ENCODE data around the gene CASP9. TPM values are rescaled to one million over a fixed set of nuclear protein-coding genes. Genes with fewer than 3 reads are reported as not detected.
"Not testable (repeated sequence)": the region's sequence is repeated elsewhere in the genome, so short reads cannot be mapped to it uniquely, and the experiment has no call there.

CASP9 gene
- total RNA-seq, 1 donor from 2014 or later, result 8.5 TPM

- no peaks in the 10 kb centered on the region for H3K4me1 Mint-ChIP-seq (ENCODE audit: low read depth, unreplicated experiment)
- H3K9me3 ChIP-seq (ENCODE audit: insufficient read depth, low read depth, low read length), result no peaks in the 10 kb centered on the region
- H3K36me3 Mint-ChIP-seq (ENCODE audit: low read depth, unreplicated experiment), result no peaks in the 10 kb centered on the region
- H3K9ac ChIP-seq (ENCODE audit: low read length), result no peak within 1 kb of the TSS
- no peaks in the 10 kb centered on the region for H4K20me1 ChIP-seq (ENCODE audit: insufficient read depth, low read length)
- no peaks in the 10 kb centered on the region for H3K79me2 ChIP-seq (ENCODE audit: insufficient read depth, low read length)
- no peak within 1 kb of the TSS for H3K4me2 ChIP-seq (ENCODE audit: low read length)
- H3K27ac ChIP-seq (ENCODE audit: low read depth, low read length), result no peak within 1 kb of the TSS
- no peak within 1 kb of the TSS for H3K4me3 ChIP-seq (ENCODE audit: insufficient read depth, low read depth, low read length)
- TF ChIP-seq EZH2 (IDR thresholded peaks at IDR 0.05; ENCODE audit: insufficient read depth, low read length), result no peak
- TF ChIP-seq, protein P1, sequence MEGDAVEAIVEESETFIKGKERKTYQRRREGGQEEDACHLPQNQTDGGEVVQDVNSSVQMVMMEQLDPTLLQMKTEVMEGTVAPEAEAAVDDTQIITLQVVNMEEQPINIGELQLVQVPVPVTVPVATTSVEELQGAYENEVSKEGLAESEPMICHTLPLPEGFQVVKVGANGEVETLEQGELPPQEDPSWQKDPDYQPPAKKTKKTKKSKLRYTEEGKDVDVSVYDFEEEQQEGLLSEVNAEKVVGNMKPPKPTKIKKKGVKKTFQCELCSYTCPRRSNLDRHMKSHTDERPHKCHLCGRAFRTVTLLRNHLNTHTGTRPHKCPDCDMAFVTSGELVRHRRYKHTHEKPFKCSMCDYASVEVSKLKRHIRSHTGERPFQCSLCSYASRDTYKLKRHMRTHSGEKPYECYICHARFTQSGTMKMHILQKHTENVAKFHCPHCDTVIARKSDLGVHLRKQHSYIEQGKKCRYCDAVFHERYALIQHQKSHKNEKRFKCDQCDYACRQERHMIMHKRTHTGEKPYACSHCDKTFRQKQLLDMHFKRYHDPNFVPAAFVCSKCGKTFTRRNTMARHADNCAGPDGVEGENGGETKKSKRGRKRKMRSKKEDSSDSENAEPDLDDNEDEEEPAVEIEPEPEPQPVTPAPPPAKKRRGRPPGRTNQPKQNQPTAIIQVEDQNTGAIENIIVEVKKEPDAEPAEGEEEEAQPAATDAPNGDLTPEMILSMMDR (IDR thresholded peaks at IDR 0.05; ENCODE audit: insufficient read depth, low read depth, low read length), result no peak
- no peak within 1 kb of the TSS for H2AFZ ChIP-seq (ENCODE audit: low read depth, low read length)
- peaks cover 9% of the 10 kb centered on the region for H3K27me3 Mint-ChIP-seq (ENCODE audit: low read depth, unreplicated experiment)
- H3K9me3 Mint-ChIP-seq (ENCODE audit: unreplicated experiment), result no peaks in the 10 kb centered on the region
- no peaks in the 10 kb centered on the region for H3K4me1 ChIP-seq (ENCODE audit: insufficient read depth, low read length)
- no peaks in the 10 kb centered on the region for H3K27me3 ChIP-seq (ENCODE audit: insufficient read depth, low read length)
- no peak within 1 kb of the TSS for H3K4me3 Mint-ChIP-seq (ENCODE audit: unreplicated experiment)
- H3K36me3 ChIP-seq (ENCODE audit: insufficient read depth, low read length), result no peaks in the 10 kb centered on the region
- no peak within 1 kb of the TSS for H3K27ac Mint-ChIP-seq (ENCODE audit: unreplicated experiment)
- FAIRE-seq, result no peak
- no peak for DNase-seq (ENCODE audit: low read depth)
Measured at GRCh38 chr1:15475752-15476314, 48.2 kb downstream of the CASP9 start, which contains the start of gene CELA2B. Gene CELA2B (plus strand): TSS chr1:15476104. CDS start chr1:15476126, 22 bp downstream.

DNA sequence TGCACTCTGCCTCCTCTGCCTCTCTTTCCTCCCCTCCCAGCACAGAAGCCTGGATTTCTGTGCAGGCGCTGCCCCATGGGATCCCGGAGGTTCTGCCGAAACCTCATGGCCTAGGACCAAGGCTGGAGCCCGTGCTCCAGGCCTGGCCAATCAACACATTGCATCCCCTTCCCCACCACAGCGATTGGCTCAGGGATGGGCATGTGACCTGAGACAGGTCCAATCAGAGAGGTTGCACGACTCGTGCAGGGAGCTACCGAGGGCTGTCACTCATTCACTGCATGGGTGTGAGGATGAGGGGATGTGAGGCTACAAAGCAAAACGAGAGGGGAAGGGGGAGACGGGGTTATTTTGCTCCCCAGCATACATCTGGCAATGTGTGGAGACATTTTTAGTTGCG lies 51.4 kb downstream of the CASP9 start:
- H3K9me3 Mint-ChIP-seq (ENCODE audit: unreplicated experiment), result no peaks in the 10 kb centered on the region
- FAIRE-seq (no peak), DNase-seq (ENCODE audit: low read depth) (no peak)
- Histone ChIP-seq H3K79me2 (ENCODE audit: insufficient read depth, low read length) (no peaks in the 10 kb centered on the region), H4K20me1 (ENCODE audit: insufficient read depth, low read length) (no peaks in the 10 kb centered on the region), H3K27me3 (ENCODE audit: insufficient read depth, low read length) (no peaks in the 10 kb centered on the region), H3K9me3 (ENCODE audit: insufficient read depth, low read depth, low read length) (no peaks in the 10 kb centered on the region), H3K4me3 (ENCODE audit: insufficient read depth, low read depth, low read length) (no peak overlapping the region), H3K4me2 (ENCODE audit: low read length) (no peak overlapping the region), H2AFZ (ENCODE audit: low read depth, low read length) (no peak overlapping the region), H3K36me3 (ENCODE audit: insufficient read depth, low read length) (no peaks in the 10 kb centered on the region), H3K9ac (ENCODE audit: low read length) (no peak overlapping the region), H3K27ac (ENCODE audit: low read depth, low read length) (no peak overlapping the region), H3K4me1 (ENCODE audit: insufficient read depth, low read length) (no peaks in the 10 kb centered on the region)
- no peak overlapping the region for H3K4me3 Mint-ChIP-seq (ENCODE audit: unreplicated experiment)
- H3K4me1 Mint-ChIP-seq (ENCODE audit: low read depth, unreplicated experiment), result no peaks in the 10 kb centered on the region
- TF ChIP-seq, protein P1 (IDR thresholded peaks at IDR 0.05; ENCODE audit: insufficient read depth, low read depth, low read length), result no peak
- no peak for TF ChIP-seq EZH2 (IDR thresholded peaks at IDR 0.05; ENCODE audit: insufficient read depth, low read length)
- H3K27me3 Mint-ChIP-seq (ENCODE audit: low read depth, unreplicated experiment), result peaks cover 17% of the 10 kb centered on the region
- H3K36me3 Mint-ChIP-seq (ENCODE audit: low read depth, unreplicated experiment), result no peaks in the 10 kb centered on the region
- H3K27ac Mint-ChIP-seq (ENCODE audit: unreplicated experiment), result no peak overlapping the region

DNA sequence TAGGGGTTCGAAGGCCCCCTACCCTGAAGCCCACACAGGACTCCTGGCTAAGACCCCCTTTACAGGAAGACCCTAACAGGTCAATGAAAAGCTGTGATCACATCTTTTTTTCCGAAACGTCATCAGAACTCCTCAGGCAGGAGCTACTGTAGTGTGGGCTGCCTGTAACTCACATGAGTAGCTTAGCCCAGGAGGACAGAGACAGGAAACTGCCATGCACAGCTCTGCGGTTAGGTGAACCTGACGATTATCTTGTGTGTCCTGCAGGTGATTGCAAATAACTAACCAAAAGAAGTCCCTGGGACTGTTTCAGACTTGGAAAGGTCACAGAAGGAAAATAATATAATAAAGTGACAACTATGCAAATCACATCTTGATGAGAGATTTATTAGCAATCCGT lies 52.3 kb downstream of the CASP9 start:
- FAIRE-seq; H3K4me3 ChIP-seq (ENCODE audit: insufficient read depth, low read depth, low read length); H3K27me3 ChIP-seq (ENCODE audit: insufficient read depth, low read length); H3K9me3 Mint-ChIP-seq (ENCODE audit: unreplicated experiment); H3K79me2 ChIP-seq (ENCODE audit: insufficient read depth, low read length); H3K36me3 ChIP-seq (ENCODE audit: insufficient read depth, low read length); H3K9ac ChIP-seq (ENCODE audit: low read length); DNase-seq (ENCODE audit: low read depth); H3K27ac Mint-ChIP-seq (ENCODE audit: unreplicated experiment); H3K4me3 Mint-ChIP-seq (ENCODE audit: unreplicated experiment); H3K36me3 Mint-ChIP-seq (ENCODE audit: low read depth, unreplicated experiment); H3K4me1 Mint-ChIP-seq (ENCODE audit: low read depth, unreplicated experiment); H3K4me2 ChIP-seq (ENCODE audit: low read length); H3K27ac ChIP-seq (ENCODE audit: low read depth, low read length); H3K4me1 ChIP-seq (ENCODE audit: insufficient read depth, low read length); H4K20me1 ChIP-seq (ENCODE audit: insufficient read depth, low read length); H2AFZ ChIP-seq (ENCODE audit: low read depth, low read length); H3K9me3 ChIP-seq (ENCODE audit: insufficient read depth, low read depth, low read length): not testable (repeated sequence)
- peaks cover 14% of the 10 kb centered on the region for H3K27me3 Mint-ChIP-seq (ENCODE audit: low read depth, unreplicated experiment)

DNA sequence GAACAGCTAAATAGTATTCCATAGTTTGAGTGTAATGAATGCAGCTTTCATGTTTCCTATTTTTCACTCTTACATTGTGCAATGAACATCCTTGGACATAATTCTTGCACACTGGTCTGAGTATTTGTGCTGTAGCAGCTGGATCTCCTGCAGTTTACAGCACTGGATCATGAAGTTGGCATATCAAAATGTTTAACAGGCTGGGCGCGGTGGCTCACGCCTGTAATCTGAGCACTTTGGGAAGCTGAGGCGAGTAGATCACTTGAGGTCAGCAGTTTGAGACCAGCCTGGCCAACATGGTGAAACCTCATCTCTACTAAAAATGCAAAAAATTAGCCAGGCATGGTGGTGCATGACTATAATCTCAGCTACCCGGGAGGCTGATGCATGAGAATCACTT lies 52.9 kb downstream of the CASP9 start:
- not testable (repeated sequence) for FAIRE-seq; H3K36me3 Mint-ChIP-seq (ENCODE audit: low read depth, unreplicated experiment); H3K9me3 Mint-ChIP-seq (ENCODE audit: unreplicated experiment); H3K9ac ChIP-seq (ENCODE audit: low read length); H3K9me3 ChIP-seq (ENCODE audit: insufficient read depth, low read depth, low read length); H3K4me3 Mint-ChIP-seq (ENCODE audit: unreplicated experiment); H3K4me3 ChIP-seq (ENCODE audit: insufficient read depth, low read depth, low read length); H2AFZ ChIP-seq (ENCODE audit: low read depth, low read length); H3K27ac ChIP-seq (ENCODE audit: low read depth, low read length); H3K4me1 Mint-ChIP-seq (ENCODE audit: low read depth, unreplicated experiment); H3K4me1 ChIP-seq (ENCODE audit: insufficient read depth, low read length); H4K20me1 ChIP-seq (ENCODE audit: insufficient read depth, low read length); H3K27ac Mint-ChIP-seq (ENCODE audit: unreplicated experiment); H3K27me3 ChIP-seq (ENCODE audit: insufficient read depth, low read length); DNase-seq (ENCODE audit: low read depth); H3K4me2 ChIP-seq (ENCODE audit: low read length); H3K36me3 ChIP-seq (ENCODE audit: insufficient read depth, low read length); H3K79me2 ChIP-seq (ENCODE audit: insufficient read depth, low read length)
- H3K27me3 Mint-ChIP-seq (ENCODE audit: low read depth, unreplicated experiment), result peaks cover 14% of the 10 kb centered on the region
